ENCODE results near the gene IRX4.

GRCh38 chr5:1897386-1897785 is 14.7 kb upstream of the IRX4 start:
- TF ChIP-seq CTCF (IDR thresholded peaks at IDR 0.05; ENCODE audit: insufficient read depth, low read depth, low read length) (no peak), EZH2 (IDR thresholded peaks at IDR 0.05; ENCODE audit: insufficient read depth, low read length) (no peak)
